GM20000 (cell line): ENCODE results near the gene SHE.

Source experiments
- DNase-seq: peaks from one replicate; pipeline ENCODE4 v3.0.0; 2012; ENCODE audit warnings: low spot score
- CTCF ChIP-seq: IDR thresholded peaks from 2 replicates; pipeline ENCODE4 v1.5.1; 2012; ENCODE audit warnings: mild to moderate bottlenecking, control low read depth; ENCODE audit errors: extremely low read depth, missing control alignments

Gene SHE

GRCh38 chr1:154454386-154455120 is 47.7 kb downstream of the SHE start:
- no peak for DNase-seq
- no peak for TF ChIP-seq CTCF

- TF ChIP-seq CTCF: no peak
- no peak for DNase-seq
These were observed 48.4 kb downstream of the SHE start for GRCh38 chr1:154453574-154454352.

- DNase-seq: no peak
- TF ChIP-seq CTCF: no peak
These were observed 49.1 kb downstream of the SHE start for GRCh38 chr1:154453161-154453560.

GRCh38 chr1:154448331-154448811 is 53.8 kb downstream of the SHE start:
- DNase-seq: no peak
- no peak for TF ChIP-seq CTCF

GRCh38 chr1:154446789-154447188 is 55.4 kb downstream of the SHE start:
- TF ChIP-seq CTCF: no peak
- DNase-seq: no peak

GRCh38 chr1:154446292-154446691 is 55.9 kb downstream of the SHE start:
- no peak for DNase-seq
- no peak for TF ChIP-seq CTCF

- peak; percentile 63 for DNase-seq
- no peak for TF ChIP-seq CTCF
These were observed 57.2 kb downstream of the SHE start for GRCh38 chr1:154445040-154445472.
